H1 (cell line): ENCODE measurements around the gene NME1.

ENCODE experiments used
- PHF8 ChIP-seq: fragments of 200-600 bp; sonication (generic); conservative IDR thresholded peaks from 2 replicates; pipeline ENCODE4 v1.7.1; 2012; ENCODE audit warnings: low read depth, mild to moderate bottlenecking, inconsistent platforms, low read length, moderate library complexity
- TF ChIP-seq, protein P1 (sequence below), 3 experiments: IDR thresholded peaks; 1 replicate in 2 of 3; 2 replicates in 1 of 3; pipeline versions ENCODE4 v1.5.1 to v1.6.1; 2011; ENCODE audit warnings: low read length in 3 of 3, mild to moderate bottlenecking in 3 of 3, inconsistent platforms in 2 of 3, low read depth in 1 of 3, moderate library complexity in 1 of 3; ENCODE audit not compliant: insufficient read depth in 1 of 3; ENCODE audit errors: control extremely low read depth in 1 of 3

DNA sequence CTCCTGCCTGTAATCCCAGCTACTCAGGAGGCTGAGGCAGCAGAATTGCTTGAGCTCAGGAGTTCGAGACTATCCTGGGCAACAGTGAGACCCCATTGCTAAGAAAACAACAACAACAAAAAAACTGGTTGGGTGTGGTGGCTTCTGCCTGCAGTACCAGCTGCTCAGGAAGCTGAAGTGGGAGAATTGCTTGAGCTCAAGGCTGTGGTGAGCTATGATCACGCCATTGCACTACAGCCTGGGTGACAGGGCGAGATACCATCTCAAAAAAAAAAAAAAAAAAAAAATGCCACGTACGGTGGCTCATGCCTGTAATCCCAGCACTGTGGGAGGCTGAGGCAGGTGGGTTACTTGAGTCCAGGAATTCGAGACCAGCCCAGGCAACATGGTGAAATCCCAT, 46.9 kb downstream of the NME1 start:
- TF ChIP-seq, protein P1, sequence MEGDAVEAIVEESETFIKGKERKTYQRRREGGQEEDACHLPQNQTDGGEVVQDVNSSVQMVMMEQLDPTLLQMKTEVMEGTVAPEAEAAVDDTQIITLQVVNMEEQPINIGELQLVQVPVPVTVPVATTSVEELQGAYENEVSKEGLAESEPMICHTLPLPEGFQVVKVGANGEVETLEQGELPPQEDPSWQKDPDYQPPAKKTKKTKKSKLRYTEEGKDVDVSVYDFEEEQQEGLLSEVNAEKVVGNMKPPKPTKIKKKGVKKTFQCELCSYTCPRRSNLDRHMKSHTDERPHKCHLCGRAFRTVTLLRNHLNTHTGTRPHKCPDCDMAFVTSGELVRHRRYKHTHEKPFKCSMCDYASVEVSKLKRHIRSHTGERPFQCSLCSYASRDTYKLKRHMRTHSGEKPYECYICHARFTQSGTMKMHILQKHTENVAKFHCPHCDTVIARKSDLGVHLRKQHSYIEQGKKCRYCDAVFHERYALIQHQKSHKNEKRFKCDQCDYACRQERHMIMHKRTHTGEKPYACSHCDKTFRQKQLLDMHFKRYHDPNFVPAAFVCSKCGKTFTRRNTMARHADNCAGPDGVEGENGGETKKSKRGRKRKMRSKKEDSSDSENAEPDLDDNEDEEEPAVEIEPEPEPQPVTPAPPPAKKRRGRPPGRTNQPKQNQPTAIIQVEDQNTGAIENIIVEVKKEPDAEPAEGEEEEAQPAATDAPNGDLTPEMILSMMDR (IDR thresholded peaks at IDR 0.05; ENCODE audit: control extremely low read depth in 1 of 3, insufficient read depth in 1 of 3, low read depth in 1 of 3, low read length in 3 of 3), result no peak
- no peak for TF ChIP-seq PHF8
